B cell (primary cell): ENCODE results near the gene SLC35D2.

ENCODE experiments used
- EZH2 ChIP-seq: IDR thresholded peaks from 2 replicates; pipeline ENCODE4 v1.6.1; 2012; ENCODE audit warnings: borderline replicate concordance, low read depth, mild to moderate bottlenecking, moderate library complexity, low read length; ENCODE audit not compliant: insufficient read depth, poor library complexity, severe bottlenecking
- TF ChIP-seq, protein P1 (sequence below): fragments of 200-600 bp; IDR thresholded peaks from one replicate; pipeline ENCODE4 v1.8.0; 2022; ENCODE audit warnings: antibody characterized with exemption, mild to moderate bottlenecking

DNA sequence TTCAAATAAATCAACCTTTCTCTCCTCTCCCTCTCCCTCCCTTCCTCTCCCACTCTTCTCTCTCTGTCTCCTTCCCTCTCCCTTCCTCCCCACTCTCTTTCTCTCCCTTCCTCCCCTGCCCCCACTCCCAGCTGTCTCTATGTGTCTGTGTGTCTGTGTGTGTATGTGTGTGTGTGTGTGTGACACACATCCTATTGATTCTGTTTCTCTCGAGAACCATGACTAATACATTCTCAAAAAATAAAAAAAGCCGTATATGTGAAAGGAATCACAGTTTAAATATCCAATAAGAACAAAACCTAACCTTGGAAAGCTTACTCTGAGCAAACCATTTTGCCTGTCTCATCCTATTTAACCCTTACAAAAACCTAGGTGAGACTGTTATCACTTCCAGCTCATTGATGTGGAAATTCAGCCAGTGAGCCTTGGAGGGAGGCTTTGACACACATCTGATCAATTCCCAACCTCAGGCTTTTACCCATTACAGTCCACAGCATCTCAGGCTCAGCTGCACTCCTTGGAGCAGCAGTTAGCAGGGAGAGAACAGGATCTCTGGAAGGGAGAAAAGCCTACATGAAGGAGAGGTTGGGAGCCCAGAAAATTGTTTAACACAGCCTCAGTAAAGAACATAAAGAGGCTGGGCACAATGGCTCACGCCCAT is 89.9 kb downstream of the SLC35D2 start:
- TF ChIP-seq, protein P1, sequence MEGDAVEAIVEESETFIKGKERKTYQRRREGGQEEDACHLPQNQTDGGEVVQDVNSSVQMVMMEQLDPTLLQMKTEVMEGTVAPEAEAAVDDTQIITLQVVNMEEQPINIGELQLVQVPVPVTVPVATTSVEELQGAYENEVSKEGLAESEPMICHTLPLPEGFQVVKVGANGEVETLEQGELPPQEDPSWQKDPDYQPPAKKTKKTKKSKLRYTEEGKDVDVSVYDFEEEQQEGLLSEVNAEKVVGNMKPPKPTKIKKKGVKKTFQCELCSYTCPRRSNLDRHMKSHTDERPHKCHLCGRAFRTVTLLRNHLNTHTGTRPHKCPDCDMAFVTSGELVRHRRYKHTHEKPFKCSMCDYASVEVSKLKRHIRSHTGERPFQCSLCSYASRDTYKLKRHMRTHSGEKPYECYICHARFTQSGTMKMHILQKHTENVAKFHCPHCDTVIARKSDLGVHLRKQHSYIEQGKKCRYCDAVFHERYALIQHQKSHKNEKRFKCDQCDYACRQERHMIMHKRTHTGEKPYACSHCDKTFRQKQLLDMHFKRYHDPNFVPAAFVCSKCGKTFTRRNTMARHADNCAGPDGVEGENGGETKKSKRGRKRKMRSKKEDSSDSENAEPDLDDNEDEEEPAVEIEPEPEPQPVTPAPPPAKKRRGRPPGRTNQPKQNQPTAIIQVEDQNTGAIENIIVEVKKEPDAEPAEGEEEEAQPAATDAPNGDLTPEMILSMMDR: no peak
- TF ChIP-seq EZH2: no peak
